ENCODE measurements around the gene ZNF280C.

Gene ZNF280C

DNA sequence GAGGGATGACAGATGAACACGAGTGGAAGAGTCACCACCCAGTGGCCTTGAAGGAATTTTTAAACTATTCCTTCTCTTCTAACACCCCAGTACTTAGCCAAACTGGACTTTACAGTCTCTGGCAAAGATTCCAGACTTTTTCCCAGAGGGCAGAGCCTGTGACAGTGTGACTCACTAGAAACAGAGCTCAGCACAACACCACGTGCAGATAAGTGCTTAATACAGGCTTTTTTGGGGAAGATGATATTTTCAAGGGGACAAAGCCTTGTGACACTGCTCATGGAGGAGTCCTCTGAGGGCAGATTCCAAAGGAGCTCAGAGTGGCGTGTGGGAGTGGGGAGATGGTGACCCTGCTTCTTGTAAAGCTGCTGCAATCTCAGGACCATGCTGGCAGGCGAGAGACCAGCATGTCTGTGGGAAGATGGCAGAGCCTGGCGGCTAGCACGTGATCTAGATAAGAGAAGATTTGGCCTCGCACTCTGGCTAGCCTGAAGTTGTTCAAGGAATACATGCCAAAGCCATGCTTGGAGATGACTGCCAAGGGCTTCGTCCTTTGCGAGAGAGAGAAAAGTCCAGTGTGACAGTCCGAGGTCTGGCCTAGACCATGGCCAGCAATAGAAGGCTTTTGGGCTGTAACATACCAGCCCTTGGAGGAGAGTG, 94.5 kb downstream of the ZNF280C start:
- no peak for DNase-seq

DNA sequence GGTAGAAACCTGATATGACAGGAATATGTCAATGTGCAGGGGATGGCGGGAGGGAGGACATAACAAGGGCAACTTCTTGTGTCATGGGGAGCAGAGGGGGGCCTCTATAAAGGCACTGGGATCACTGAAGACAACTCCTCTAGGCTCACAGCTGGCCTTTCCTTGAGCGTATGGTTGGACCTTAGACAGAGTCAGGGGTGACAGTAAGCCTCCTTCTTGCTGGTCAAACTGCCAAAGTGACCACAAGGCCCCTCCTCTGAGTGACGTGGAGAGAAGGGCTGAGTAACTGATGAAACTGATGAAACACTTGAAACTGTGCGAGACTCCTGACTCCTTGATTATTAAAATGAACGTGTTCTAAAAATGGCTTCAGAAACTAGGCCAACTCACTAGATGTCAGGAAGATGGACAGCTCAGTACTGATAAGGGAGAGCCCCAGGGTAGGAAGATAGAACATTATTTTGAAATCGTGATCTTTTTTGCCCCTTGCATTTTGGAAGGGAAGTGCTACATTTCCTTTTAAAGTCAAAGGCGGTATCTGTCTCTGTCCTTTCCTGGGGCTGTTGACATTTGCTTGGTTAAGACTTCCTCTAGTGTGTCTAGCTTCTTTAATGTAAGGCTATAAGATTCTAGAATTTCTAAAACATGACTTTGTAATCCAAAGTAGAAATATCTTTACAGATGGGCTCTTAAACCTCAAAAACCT, 95.4 kb downstream of the ZNF280C start:
- DNase-seq: no peak

DNA sequence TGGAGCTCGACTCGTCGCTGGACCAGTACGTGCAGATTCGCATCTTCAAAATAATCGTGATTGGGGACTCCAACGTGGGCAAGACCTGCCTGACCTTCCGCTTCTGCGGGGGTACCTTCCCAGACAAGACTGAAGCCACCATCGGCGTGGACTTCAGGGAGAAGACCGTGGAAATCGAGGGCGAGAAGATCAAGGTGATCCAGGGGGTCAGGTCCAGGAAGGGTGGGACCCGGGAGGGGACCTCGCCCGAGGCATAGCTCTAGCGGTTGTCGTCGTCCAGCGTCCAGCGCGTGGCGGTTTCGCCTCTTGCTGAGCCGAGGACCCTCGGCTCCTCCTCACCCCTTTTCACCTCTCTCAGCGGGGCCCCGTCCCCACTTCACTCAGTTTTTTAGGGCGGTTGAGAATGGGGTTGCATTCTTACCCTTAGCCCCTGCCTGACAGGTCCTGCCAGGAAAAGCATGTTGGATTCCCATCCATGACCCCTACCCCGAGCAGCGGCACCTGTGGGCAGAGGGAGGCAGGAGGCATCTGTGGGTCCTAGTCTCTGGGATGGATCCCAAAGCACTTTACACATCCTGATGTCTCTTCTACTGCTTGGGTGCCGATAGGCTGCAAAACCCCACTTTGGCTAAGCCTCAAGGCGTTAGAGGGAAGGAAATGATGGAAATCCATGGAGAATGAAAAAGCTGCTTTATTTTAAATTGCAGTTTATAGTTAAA, 96.4 kb downstream of the ZNF280C start:
- DNase-seq: no peak

DNA sequence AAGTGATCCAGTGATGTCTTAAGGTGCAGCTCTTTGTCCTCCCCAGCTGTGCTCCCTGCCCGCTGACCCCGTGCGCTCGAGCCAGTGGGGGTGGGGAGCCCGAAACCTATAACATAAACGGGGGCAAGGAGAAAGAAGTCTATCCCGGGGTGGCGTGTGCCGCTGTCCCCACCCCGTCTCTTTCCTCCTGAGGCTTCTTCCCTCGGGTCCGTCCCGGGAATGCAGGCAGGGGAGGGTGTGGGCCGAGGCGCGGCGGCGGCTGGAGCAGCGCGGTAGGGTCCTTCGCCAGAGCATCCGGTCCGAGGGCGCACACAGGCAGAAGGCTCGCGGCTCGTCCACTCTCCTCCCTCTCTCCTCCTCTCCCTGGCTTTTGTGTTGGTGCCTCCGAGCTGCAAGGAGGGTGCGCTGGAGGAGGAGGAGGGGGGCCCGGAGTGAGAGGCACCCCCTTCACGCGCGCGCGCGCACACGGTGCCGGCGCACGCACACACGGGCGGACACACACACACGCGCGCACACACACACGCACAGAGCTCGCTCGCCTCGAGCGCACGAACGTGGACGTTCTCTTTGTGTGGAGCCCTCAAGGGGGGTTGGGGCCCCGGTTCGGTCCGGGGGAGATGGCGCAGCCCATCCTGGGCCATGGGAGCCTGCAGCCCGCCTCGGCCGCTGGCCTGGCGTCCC, 97.1 kb downstream of the ZNF280C start, which contains the start of gene RAB33A:
Gene RAB33A, plus strand, starts transcription at position 517 of the 681 bp plus-strand sequence. Its CDS starts 101 bp downstream, at position 618.
- no peak for DNase-seq

DNA sequence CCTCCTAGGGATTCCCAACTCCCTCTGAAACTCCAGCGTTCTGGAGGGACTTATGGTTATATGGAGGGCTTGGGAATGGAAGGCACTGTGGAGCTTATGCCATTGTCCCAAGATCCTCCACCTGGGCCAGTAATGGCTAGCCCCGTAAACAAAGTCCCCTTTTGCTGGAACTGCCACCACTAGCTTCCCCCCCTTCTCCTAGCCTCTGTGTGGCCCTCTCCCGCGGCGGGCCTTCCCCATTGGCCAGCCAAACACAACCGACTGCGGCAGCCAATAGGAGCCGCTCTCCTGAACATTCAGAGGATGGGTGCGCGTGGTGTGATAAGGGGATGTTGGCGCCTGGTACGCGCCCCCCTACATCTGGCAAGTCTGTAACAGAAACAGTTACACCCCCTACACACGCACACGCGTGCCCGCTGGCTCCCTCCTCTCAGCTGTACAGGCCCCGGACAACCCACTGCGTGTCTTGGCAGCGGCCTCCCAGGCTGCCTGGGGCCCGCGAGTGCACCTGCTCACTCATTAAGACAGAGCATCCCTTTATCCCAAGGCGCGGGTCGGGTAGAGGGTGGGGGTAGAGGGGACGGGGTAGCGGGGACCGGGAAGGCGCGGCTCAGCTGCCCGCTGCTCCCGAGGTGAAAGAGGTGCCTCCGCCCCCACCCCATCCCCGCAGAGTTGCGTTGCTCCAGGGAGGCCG, 97.8 kb downstream of the ZNF280C start:
- peak; percentile 81 for DNase-seq

DNA sequence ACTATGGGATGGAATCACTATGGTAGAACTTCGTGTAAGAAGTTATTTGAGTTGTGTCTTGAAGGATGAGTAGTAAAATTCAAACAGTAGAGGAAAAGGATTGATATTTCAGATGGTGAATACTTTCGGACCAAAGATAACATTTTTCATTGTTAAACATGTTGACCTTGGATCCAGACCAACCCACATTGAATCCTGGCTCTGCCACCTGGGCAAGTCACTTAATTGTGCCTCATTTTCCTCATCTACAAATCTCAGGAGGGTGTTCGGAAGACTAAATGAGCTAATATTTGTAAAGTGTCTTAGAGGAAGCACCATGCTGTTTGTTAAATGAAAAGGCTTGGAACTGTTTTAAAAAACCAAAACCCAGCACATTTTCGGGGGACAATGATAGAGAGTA, 101.7 kb downstream of the ZNF280C start:
- no peak for DNase-seq

DNA sequence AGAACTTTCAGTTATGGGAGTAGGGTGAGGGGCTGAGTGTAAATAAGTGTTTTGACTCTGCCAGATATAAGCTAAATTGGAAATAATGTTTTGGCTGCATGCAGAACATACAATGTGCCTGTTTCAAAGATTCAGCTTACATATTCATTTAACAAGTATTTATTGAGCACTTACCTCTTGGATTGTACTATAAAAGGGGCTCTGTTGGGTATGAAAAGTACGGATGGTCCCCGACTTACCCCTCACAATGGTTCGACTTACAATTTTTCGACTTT, 102.3 kb downstream of the ZNF280C start:
- DNase-seq: no peak

DNA sequence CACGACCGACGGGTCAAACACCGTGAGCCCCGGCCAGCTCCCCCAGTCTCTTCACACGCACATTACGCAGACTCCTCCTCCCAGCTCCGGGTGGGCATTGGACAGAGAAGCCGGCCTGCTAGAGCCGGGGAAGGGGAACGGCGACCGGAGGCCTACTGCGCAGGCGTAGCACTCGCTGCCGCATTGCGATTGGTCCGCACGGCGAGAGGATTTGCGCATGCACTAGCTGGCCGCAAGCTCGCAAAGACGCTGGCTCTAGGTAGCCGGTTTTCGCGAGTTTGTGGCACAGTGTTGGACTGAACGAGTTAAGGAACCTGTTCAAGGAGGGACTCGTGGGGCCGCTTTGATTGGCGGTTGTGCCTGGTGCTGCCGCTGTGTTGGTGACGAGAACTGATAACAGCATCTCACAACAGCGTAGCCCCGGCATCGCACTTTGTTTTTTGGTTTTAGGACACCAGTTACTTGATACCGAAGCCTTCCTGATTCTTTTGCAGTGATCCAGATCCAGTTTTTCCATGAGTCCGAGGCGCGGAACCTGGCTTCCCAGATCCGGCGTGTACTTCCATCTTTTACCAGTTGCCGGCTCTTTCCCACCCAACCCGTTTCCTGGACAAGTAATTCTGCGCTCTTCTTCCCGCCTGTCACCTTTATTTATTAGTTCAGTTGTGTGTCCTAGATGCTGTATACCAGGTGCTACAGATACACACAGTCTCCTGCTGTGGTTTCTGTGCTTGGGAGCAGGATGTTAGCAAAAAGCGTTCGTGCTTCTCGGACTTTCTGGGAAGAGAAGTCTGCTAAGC, 102.8 kb downstream of the ZNF280C start, which contains the start of gene AIFM1:
Gene AIFM1, minus strand, starts transcription at position 139 of the 800 bp plus-strand sequence. CDS start 185 bp downstream, outside the sequence.
- DNase-seq: peak; percentile 91

DNA sequence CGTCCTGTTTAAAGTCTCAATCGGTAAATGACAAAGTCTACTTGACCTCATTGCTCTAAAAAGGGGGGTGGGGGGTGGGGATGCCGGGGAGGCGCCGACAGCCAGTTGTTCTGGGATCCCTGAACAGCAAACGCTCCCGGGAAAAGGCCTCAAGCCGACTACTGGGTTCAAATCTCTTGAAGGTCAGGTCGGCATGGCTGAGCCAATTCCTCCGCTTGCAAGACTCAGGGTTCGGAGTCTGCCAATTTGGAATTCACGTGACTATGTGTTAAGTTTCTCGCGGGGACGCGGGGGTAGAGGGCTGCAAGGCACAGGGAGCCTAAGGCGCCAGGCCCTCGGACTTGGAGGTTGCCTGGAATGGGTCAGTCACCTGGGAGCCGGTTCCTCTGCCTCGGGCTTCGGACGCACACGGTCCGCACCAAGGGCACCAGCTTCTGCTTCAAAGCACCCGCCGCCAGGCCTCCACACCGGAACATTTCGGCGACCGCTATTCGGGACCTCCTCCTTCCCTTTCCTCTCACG, 103.5 kb downstream of the ZNF280C start:
- DNase-seq: peak; percentile 14

DNA sequence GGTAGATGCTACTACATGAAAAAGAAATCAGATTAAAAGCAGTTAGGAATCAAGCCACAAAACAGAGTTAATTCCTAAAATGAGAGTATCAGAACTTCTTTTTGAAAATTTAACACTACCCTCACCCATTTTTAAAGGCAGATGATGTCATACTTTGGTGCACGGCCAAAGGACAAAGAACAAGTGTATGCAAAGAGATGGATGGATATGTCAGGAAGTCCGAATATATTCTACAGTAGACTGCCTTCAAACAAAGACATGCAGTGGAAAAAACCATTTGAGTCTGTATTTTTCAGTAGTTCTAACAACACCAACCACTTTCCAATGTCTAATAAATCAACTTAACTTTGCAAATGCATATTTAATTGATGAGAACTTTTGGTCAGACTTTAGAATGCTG, 105.3 kb downstream of the ZNF280C start:
- DNase-seq: no peak

DNA sequence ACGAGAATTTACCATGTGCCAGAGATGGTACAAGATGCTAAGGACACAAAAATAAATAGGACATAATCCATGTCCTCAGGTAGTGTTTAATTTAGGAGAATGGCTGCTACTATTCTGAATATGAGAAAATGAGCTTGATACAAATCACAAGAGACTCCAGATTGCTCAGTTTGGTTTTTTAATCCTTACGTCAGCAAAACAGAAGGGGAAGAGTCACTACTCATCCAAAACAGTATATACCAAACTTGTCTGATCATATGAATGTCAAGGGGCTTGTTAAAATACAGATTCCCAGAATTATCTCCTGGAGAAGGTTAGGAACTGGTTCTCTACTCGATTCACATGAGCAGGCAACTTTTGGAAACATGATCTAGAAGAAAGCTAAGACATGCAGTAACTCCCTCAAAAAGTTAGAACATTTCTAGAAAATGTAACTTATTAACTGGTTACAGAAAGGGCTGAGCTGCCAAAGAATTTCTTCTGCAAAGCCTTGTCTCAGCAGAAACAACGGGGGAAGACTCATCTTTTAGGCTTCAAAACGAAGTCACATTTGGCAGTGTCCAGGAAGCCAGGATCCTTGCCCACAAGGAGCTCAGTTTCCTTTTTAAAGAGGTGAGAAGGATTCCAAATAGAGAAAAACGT, 106.5 kb downstream of the ZNF280C start:
- DNase-seq: no peak

DNA sequence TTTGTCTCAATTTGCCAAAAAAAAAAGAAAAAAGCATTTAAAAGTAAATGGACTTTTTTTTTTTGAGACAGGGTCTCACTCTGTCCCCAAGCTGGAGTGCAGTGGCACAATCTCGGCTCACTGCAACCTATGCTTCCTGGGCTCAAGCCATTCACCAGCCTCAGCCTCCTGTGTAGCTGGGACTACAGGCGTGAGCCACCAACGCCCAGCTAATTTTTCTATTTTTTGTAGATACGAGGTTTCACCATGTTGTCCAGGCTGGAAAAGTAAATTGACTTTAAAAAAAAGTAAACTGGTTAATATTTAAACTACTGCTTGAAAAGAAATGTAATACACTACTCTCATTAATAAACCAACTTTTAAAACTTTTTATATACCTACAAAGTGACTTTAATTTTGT, 108.9 kb downstream of the ZNF280C start:
- no peak for DNase-seq

DNA sequence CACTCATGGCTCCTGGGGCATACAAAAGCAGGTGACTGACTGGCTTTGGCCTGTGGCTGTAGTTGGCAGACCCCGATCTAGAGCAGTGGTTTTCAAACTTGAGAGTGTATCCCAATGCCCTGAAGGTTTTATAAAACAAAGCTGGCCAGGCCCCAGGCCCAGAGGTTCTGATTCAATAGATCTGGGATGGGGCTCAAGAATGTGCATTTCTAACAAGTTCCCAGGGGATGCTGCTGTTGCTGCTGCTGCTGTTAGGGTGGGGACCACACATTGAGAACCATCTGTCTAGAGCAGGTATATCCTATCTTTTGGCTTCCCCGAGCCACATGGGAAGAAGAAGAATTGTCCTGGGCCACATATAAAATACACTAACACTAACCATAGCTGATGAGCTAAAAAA, 110.4 kb downstream of the ZNF280C start:
- DNase-seq: no peak

DNA sequence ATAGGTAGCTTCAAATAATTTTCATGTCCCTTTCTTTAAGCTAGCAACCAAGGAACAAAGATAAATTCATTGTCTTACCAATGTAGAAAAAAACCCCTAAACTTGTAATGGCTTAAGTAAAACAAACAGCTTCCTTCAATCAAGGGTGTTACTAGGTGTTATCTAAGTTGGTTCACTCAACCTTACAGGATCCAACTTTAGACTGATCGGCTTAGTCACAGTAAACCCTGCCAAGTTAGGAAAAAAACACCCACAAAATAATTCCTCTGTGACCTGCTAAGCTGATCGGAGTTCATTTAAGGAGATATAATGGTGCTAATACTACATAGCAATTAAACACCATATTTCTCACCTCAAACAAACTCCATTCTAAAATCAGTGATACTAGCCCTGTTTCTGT, 113.1 kb downstream of the ZNF280C start:
- DNase-seq: no peak

Measured in NCI-H524 treated with DMSO at 0.1 percent for 48 hours (cell line).